Measurements from ENCODE around the gene MROH8. TPM values are rescaled to one million over a fixed set of nuclear protein-coding genes. Genes with fewer than 3 reads are reported as not detected.

Gene MROH8
- total and polyA plus RNA-seq, 2 of the 13 experiments (the other 11 are each of a cell fraction or from before 2014, with no cell fraction given), result 2.6 to 5.5 TPM

GRCh38 chr20:37095599-37096414 lies 83.5 kb downstream of the MROH8 start, which contains the start of gene RBL1 (continued):
- no peak for TF ChIP-seq SRSF4 (IDR thresholded peaks at IDR 0.05; ENCODE audit: low read depth, low read length, poor library complexity, severe bottlenecking)
- peak; percentile 99 for TF ChIP-seq ZNF605 (CRISPR knock-in tag; IDR thresholded peaks at IDR 0.05)
- TF ChIP-seq ZNF550 (CRISPR knock-in tag; IDR thresholded peaks at IDR 0.05; ENCODE audit: borderline replicate concordance), result no peak; the same call in 1 of the 2 replicates
- TF ChIP-seq ZNF431 (CRISPR knock-in tag; IDR thresholded peaks at IDR 0.05; ENCODE audit: borderline replicate concordance, low read depth), result peak; percentile 88; the same call in 1 of the 2 replicates
- peak; percentile 43; the same call in 1 of the 2 replicates for TF ChIP-seq ZBTB34 (CRISPR knock-in tag; IDR thresholded peaks at IDR 0.05)
- TF ChIP-seq RBM22 (optimal IDR thresholded peaks at IDR 0.05; ENCODE audit: low read length), result no peak
- TF ChIP-seq ZFAT (CRISPR knock-in tag; conservative IDR thresholded peaks at IDR 0.05), result peak; percentile 78
- peak; percentile 98; the same call in 1 of the 2 replicates for TF ChIP-seq ZNF101 (CRISPR knock-in tag; IDR thresholded peaks at IDR 0.05; ENCODE audit: borderline replicate concordance, low read depth)
- peak; percentile 94 for TF ChIP-seq ZNF253 (CRISPR knock-in tag; IDR thresholded peaks at IDR 0.05; ENCODE audit: borderline replicate concordance)
- no peak for TF ChIP-seq SNRNP70 (IDR thresholded peaks at IDR 0.05; ENCODE audit: low read depth, low read length)
- TF ChIP-seq ZBTB39 (CRISPR knock-in tag; IDR thresholded peaks at IDR 0.05), result peak; percentile 94; the same call in 1 of the 2 replicates
- peak; percentile 96 for TF ChIP-seq CREM (IDR thresholded peaks at IDR 0.05)
- peak; percentile 47; the same call in 1 of the 2 replicates for TF ChIP-seq CREM (CRISPR knock-in tag; IDR thresholded peaks at IDR 0.05)
- peak; percentile 97 for TF ChIP-seq ZNF280B (CRISPR knock-in tag; IDR thresholded peaks at IDR 0.05; ENCODE audit: borderline replicate concordance)
- TF ChIP-seq ZNF788 (CRISPR knock-in tag; IDR thresholded peaks at IDR 0.05; ENCODE audit: borderline replicate concordance), result peak; percentile 99
- TF ChIP-seq ZNF317 (CRISPR knock-in tag; IDR thresholded peaks at IDR 0.05), result peak; percentile 95
- no peak for TF ChIP-seq ZNF468 (CRISPR knock-in tag; IDR thresholded peaks at IDR 0.05)
- TF ChIP-seq HDAC2 (CRISPR knock-in tag; IDR thresholded peaks at IDR 0.05), result peak; percentile 89
- 0 out of 2 replicates have a peak, but pooled peaks have one; percentile 54 for TF ChIP-seq NFATC3 (CRISPR knock-in tag; IDR thresholded peaks at IDR 0.05)
- peak; percentile 96 for TF ChIP-seq ZSCAN12 (CRISPR knock-in tag; IDR thresholded peaks at IDR 0.05)
- peak; percentile 98; the same call in 1 of the 2 replicates for TF ChIP-seq ZNF780A (CRISPR knock-in tag; IDR thresholded peaks at IDR 0.05)
- no peak for TF ChIP-seq SMARCE1 (IDR thresholded peaks at IDR 0.05; ENCODE audit: borderline replicate concordance)
- TF ChIP-seq ZNF18 (CRISPR knock-in tag; IDR thresholded peaks at IDR 0.05; ENCODE audit: insufficient replicate concordance), result peak; percentile 96

Measured in HepG2 (cell line).